ENCODE results near the gene SLC15A4.
"Not testable (repeated sequence)": the region's sequence is repeated elsewhere in the genome, so short reads cannot be mapped to it uniquely, and the experiment has no call there.

- not testable (repeated sequence) for TF ChIP-seq POLR2A (IDR thresholded peaks at IDR 0.05; ENCODE audit: low read length); GATA1 (IDR thresholded peaks at IDR 0.05; ENCODE audit: low read depth, low read length)
Measured at GRCh38 chr12:128805406-128805805, 18.4 kb downstream of the SLC15A4 start.
